Lower leg skin (tissue), 3 donors: Measurements from ENCODE around the gene GOLGA8T.
"Not testable (repeated sequence)": the region's sequence is repeated elsewhere in the genome, so short reads cannot be mapped to it uniquely, and the experiment has no call there.

Experiments used
- CTCF ChIP-seq, 3 donors: fragments of 450-650 bp; IDR thresholded peaks; one replicate each; pipeline ENCODE4 v1.5.1; 2016; ENCODE audit warnings: antibody characterized with exemption in 3 of 3, mild to moderate bottlenecking in 3 of 3, moderate library complexity in 2 of 3
- POLR2A ChIP-seq, 2 donors: fragments of 450-650 bp; IDR thresholded peaks; one replicate each; pipeline ENCODE4 v1.6.1; 2016 to 2017; ENCODE audit warnings: antibody characterized with exemption in 2 of 2, mild to moderate bottlenecking in 1 of 2, moderate library complexity in 1 of 2

DNA sequence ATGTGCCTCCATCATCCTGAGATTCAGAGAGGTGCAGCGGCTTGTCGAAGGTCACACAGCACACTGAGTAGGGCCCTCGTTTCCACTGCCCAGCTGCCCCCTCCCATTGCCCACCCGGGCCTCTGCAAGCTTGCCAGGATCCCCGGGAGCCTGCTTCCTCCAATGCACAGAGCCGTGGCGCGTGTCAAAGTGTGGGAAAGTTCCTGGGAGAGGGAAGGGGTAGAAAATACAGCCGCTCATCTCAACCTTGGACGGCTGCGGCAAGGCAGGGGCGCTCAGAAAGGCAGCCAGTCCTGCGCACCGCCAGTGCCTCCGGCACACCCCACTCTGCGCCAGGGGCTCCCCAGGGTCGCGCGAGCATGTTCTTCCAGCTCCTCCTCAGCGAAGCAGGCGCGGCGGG lies 56.3 kb downstream of the GOLGA8T start:
- not testable (repeated sequence) for TF ChIP-seq POLR2A, CTCF (IDR thresholded peaks at IDR 0.05)
